ENCODE data around the gene HCAR2.

The HCAR2 gene

DNA sequence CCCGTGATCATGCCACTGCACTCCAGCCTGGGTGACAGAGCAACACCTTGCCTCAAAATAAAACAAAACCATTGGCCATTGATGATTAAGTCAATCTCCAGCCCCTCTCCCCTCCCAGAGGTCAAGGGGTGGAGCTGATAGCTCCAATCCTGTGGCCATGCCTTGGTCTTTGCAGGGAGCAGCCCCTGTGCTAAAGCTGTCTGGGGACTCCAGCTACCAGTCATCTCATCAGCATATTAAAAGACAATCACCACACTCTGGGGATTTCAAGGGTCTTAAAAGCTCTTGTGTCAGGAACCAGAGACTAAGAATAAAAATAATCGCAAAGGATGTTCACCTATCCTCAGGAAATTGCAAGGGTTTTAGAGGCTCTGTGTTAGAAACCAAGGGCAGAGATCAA lies 30.6 kb downstream of the HCAR2 start:
- DNase-seq (ENCODE audit: low read depth), result no peak
- H3K4me3 ChIP-seq (ENCODE audit: low read length), result no peak overlapping the region
- TF ChIP-seq, protein P1, sequence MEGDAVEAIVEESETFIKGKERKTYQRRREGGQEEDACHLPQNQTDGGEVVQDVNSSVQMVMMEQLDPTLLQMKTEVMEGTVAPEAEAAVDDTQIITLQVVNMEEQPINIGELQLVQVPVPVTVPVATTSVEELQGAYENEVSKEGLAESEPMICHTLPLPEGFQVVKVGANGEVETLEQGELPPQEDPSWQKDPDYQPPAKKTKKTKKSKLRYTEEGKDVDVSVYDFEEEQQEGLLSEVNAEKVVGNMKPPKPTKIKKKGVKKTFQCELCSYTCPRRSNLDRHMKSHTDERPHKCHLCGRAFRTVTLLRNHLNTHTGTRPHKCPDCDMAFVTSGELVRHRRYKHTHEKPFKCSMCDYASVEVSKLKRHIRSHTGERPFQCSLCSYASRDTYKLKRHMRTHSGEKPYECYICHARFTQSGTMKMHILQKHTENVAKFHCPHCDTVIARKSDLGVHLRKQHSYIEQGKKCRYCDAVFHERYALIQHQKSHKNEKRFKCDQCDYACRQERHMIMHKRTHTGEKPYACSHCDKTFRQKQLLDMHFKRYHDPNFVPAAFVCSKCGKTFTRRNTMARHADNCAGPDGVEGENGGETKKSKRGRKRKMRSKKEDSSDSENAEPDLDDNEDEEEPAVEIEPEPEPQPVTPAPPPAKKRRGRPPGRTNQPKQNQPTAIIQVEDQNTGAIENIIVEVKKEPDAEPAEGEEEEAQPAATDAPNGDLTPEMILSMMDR (conservative IDR thresholded peaks at IDR 0.05; ENCODE audit: low read length), result no peak

DNA sequence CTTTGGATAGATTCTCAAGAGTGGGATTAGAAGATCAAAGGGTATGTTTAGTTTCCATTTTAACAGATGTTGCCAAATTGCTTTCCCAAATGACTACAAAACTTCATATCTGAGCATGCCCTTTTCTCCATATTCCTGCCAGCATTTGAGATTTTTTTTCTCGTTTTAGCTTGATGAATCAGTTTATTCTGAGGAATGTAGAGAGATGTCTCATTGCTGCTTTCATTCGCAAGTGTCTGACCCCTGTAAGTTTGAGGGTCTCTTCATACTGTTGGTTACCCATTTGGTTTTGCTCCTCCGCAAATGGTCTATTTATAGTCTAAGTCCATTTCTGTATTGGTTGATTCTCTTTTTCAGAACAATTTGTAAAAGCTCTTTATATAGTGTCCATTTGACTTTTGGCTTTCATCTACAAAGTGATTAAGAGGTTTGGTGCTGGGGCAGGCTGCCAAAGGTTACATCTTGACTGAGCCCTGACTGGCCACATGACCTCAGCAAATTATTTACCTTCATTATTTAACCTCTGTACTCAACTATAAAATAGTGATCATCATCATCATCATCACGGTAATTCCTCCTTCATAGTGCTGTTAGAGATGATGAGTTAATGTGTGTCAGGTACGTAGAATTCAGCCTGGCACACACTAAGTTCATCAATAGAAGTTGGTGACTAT lies 33.6 kb downstream of the HCAR2 start:
- TF ChIP-seq, protein P1 (conservative IDR thresholded peaks at IDR 0.05; ENCODE audit: low read length), result no peak
- DNase-seq (ENCODE audit: low read depth), result peak; percentile 62
- no peak overlapping the region for H3K4me3 ChIP-seq (ENCODE audit: low read length)

DNA sequence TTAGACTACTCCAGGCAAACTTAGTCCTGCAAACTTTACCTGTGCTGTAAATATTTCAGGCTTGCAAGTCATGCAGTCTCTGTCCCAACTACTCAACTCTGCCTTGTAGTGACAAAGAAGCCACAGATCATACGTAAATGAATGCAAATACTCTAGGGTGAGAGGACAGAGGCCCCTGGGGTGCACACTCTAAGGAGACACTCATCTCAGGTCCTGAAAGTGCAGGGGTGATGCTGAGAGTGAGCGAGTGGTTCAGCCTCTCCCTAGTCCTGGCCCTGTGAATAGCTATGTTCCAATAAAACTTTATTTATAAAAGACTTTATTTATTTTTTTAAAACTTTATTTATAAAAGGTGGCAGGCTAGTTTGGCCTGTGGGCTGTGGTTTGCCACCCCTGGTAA lies 34.9 kb downstream of the HCAR2 start:
- DNase-seq (ENCODE audit: low read depth), result no peak
- TF ChIP-seq, protein P1 (conservative IDR thresholded peaks at IDR 0.05; ENCODE audit: low read length), result no peak
- no peak overlapping the region for H3K4me3 ChIP-seq (ENCODE audit: low read length)

DNA sequence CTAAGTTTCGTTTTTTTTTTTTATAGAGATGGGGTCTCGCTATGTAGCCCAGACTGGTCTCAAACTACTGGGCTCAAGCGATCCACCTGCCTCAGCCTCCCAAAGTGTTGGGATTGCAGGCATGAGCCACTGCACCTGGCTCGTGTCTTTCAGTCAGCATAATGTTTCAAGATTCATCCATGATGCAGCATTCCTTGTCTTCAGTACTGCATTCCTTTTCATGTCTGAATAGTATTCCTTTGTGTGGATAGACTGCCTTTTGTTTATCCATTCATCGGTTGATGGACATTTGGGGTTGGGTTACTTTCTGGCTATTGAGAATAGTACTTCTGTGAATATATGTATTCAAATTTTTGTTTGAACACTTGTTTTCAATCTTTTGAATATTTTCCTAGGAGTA lies 37.4 kb downstream of the HCAR2 start:
- H3K4me3 ChIP-seq (ENCODE audit: low read length), result no peak overlapping the region
- TF ChIP-seq, protein P1 (conservative IDR thresholded peaks at IDR 0.05; ENCODE audit: low read length), result no peak
- no peak for DNase-seq (ENCODE audit: low read depth)

DNA sequence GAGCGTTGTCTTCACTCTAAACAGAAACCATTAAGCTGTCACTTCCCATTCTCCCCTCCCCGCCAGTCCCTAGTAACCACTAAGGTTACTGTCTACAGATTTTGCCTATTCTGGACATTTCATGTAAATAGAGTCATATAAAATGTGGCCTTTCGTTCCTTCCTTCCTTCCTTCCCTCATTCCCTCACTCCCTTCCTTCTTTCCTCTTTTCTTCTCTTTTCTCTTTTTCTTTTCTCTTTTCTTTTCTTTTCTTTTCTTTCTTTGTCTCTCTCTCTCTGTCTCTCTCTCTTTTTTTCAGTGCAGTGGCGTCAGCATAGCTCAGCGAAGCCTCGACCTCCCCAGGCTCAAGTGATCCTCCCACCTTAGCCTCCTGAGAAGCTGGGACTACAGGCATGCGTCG lies 37.8 kb downstream of the HCAR2 start:
- DNase-seq (ENCODE audit: low read depth), result no peak
- no peak overlapping the region for H3K4me3 ChIP-seq (ENCODE audit: low read length)
- TF ChIP-seq, protein P1 (conservative IDR thresholded peaks at IDR 0.05; ENCODE audit: low read length), result no peak

DNA sequence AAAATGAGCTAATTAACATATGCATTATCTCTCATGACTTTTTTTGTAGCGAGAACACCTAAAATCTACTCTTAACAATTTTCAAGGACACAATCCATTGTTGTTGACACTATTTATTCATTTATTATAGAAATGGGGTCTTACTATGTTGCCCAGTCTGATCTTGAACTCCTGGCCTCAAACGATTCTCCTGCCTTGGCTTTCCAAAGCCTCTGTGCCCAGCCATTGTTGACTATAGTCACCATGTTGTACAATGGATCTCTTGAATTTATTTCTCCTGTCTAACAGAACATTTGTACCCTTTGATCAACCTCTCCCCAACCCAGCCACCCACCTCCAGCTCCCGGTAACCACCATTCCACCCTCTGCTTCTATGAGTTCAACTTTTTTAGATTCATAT lies 41.2 kb downstream of the HCAR2 start:
- TF ChIP-seq, protein P1 (conservative IDR thresholded peaks at IDR 0.05; ENCODE audit: low read length), result no peak
- no peak for DNase-seq (ENCODE audit: low read depth)

DNA sequence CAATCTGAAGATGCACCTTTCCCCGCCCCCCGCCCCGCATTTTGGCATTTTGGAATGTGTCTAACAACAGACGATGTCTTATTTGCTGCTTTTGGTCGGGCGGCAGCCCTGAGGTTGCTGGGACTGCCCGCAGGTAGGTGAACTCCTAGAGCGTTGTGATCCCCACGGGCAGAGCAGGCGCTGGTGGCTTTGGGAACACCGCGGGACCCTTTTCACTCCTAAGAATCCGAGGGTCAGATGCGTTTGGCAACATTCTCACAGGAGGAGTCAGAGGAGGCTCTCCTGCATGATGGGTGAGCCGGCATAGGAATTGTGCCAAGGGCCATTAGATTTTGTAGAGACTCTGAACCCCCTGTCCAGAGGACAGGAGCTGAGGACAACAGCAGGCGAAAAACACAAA lies 41.9 kb downstream of the HCAR2 start:
- DNase-seq (ENCODE audit: low read depth), result no peak
- no peak overlapping the region for H3K4me3 ChIP-seq (ENCODE audit: low read length)
- TF ChIP-seq, protein P1 (conservative IDR thresholded peaks at IDR 0.05; ENCODE audit: low read length), result no peak

More for the DNA sequence above, 41.2 kb downstream of the HCAR2 start:
- no peak overlapping the region for H3K4me3 ChIP-seq (ENCODE audit: low read length)

Data from AG10803 (cell line).